Erythroblast (primary cell): ENCODE results near the gene XAGE3.

ENCODE experiments used
- GATA1 ChIP-seq: IDR thresholded peaks from 2 replicates; pipeline ENCODE4 v1.6.1; 2011; ENCODE audit warnings: low read depth, mild to moderate bottlenecking, control low read depth, low read length, moderate library complexity
- POLR2A ChIP-seq: IDR thresholded peaks from 2 replicates; pipeline ENCODE4 v1.6.1; 2011; ENCODE audit warnings: mild to moderate bottlenecking, low read length

DNA sequence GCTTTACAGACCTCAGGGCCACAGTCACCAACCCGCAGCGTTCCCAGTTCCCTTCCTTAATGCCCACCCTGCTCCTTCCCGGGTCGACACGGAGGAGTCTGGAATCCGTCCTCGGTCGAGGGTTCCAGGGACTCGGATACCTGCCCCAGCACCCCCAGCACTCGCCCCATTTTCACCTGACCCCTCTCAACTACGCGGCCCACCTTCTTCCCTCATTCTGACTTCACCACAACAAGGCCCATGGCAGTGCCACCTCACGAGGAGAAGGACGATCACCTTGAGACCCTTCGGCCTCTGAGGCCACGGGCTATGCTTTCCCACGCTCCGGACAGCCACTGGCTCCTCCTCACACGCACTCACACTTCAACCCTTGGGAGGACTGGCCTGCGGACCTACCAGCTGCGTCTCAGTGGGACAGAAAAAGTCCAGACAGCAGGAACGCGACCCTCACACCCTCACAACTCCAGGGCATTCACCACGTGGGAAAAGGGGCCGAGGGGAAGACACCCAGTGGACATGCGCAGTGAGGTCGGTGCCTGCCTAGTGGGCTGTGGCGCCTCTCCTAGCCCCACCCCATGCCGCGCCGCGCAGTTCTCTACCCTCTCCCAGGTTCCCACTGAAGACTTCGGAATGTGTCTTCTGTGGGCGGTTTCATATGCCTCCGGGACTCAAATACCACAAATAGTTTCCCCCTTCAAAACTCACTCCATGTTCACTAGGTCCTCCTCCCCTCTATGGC, at the start of gene XAGE3:
- TF ChIP-seq GATA1: no peak
- no peak for TF ChIP-seq POLR2A
